GM13977 (cell line): ENCODE results near the gene HBS1L.

Experiments used
- DNase-seq: peaks from one replicate; pipeline ENCODE4 v3.0.0; 2012; ENCODE audit warnings: low spot score
- CTCF ChIP-seq: IDR thresholded peaks from 2 replicates; pipeline ENCODE4 v1.5.1; 2012; ENCODE audit warnings: mild to moderate bottlenecking, control low read depth; ENCODE audit not compliant: insufficient read depth; ENCODE audit errors: extremely low read depth, missing control alignments
- in situ Hi-C: fragments of 300-500 bp; cut with MboI; formaldehyde crosslinking; loops from one replicate; pipeline ENCODE4 v1.12.0; 2022; ENCODE audit warnings: low sequenced_read_pairs, low pct_unique_long_range_greater_than_20kb, mixed read lengths, inconsistent platforms; ENCODE audit not compliant: unreplicated experiment

Gene HBS1L

DNA sequence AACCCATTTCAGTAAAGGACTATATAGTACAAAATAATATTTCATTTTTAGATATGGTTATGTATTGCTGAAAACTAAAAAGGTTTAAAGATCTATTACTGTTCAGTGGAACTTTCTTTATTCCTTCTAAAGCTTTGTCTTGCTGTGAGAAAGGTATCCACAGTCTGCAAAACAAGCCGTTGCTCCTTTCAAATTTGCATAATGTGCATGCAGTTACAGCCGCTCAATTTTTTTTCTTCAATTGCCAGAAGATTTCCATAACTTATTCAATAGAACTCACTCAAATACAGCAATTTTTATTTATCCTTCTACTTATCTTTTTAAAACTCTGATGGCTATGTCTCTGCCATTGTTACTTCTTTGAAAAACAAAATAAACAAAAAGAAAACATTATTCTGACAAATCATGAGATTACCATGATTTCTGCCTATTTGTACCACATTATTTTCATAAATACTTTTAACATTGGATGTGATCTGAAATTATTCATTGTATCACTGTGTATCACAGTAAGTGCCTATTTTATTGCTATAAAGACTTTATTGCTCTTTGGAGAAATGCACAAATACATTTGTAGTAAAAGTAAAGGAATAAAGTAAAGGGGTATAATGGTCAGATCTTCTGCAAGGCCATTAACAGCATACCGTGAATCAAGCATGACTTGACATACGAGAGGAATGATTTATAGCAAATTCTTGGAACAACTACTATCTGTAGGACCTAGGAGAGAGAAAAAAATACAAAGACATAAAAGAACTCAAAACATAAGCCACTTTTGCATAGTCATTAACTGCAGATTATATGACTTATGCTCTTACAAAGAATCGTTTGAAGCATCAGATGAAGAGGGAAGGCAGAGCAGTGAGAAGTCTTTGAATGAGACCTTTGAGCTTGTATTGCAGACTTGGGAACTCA, 29.6 kb upstream of the HBS1L start:
- in situ Hi-C loops = no loop called here
- TF ChIP-seq CTCF = no peak
- DNase-seq = no peak

GRCh38 chr6:135081966-135082365, 27.3 kb upstream of the HBS1L start:
- DNase-seq = no peak
- TF ChIP-seq CTCF = no peak
- in situ Hi-C loops = no loop called here

DNA sequence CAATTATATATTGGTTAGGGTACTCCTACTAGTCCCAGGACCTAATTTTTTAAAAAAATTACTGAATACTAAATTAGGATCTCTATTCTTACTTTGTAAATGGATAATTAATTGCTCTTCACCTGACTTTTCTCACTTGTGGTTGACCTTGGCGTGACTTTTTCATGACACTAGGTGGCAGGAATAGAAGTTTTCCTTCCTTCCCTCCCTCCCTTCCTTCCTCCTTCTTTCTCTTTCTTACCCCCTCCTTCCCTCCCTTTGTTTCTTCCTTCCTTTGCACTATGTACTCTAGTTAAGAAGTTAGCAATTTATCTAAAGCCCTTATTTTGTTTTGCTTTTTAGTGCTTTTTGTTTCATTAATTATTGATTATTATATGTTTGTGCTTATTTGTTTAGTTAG, 20.4 kb upstream of the HBS1L start:
- in situ Hi-C loops = no loop called here
- TF ChIP-seq CTCF = peak; percentile 19
- no peak for DNase-seq

- TF ChIP-seq CTCF = no peak
- DNase-seq = no peak
- in situ Hi-C loops = no loop called here
Measured at GRCh38 chr6:135073756-135074393, 19.3 kb upstream of the HBS1L start.

- no peak for DNase-seq
- in situ Hi-C loops = no loop called here
- no peak for TF ChIP-seq CTCF
Measured at GRCh38 chr6:135073217-135073616, 18.6 kb upstream of the HBS1L start.

DNA sequence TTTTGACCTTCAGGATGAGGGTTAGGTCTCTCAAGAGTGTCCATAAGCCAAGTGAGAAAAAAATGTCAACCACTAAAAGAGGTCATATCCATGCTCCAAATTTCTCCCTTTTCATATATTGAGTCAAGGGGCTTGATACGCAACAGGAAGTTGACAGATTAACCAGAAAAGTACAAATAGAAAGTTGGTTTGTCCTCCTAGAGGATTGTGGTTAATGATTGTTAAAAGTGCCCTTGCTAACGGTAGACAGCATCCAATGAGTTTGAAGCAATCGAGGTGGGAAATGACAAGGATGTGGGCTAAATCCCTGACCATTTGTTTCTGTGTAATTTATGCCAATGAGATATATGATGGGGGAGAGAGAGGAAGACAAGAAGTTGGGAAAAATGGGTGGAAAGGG, 18.1 kb upstream of the HBS1L start:
- no peak for TF ChIP-seq CTCF
- no peak for DNase-seq
- in situ Hi-C loops = no loop called here
